Mucosa of gallbladder (tissue), 1 donor: ENCODE results near the gene TXN2. TPM values are rescaled to one million over a fixed set of nuclear protein-coding genes. Genes with fewer than 3 reads are reported as not detected.
"Not testable (repeated sequence)": the region's sequence is repeated elsewhere in the genome, so short reads cannot be mapped to it uniquely, and the experiment has no call there.

Experiments used
- DNase-seq: peaks from one replicate; pipeline ENCODE4 v3.0.0-alpha.2; 2020; ENCODE audit warnings: low spot score
- total RNA-seq: library from RNA; stranded (reverse); gene quantifications from one replicate; pipeline ENCODE4 v1.2.1, GENCODE V29; 2021
- donor health status: DM: no; HTN: no; CAD: no.

The TXN2 gene
- 81.6 TPM for total RNA-seq

- peak; percentile 96 for DNase-seq
Measured at GRCh38 chr22:36481393-36482168, at the start of gene TXN2. Gene TXN2 (minus strand): TSS chr22:36481640. CDS start chr22:36480837, 803 bp downstream.

DNA sequence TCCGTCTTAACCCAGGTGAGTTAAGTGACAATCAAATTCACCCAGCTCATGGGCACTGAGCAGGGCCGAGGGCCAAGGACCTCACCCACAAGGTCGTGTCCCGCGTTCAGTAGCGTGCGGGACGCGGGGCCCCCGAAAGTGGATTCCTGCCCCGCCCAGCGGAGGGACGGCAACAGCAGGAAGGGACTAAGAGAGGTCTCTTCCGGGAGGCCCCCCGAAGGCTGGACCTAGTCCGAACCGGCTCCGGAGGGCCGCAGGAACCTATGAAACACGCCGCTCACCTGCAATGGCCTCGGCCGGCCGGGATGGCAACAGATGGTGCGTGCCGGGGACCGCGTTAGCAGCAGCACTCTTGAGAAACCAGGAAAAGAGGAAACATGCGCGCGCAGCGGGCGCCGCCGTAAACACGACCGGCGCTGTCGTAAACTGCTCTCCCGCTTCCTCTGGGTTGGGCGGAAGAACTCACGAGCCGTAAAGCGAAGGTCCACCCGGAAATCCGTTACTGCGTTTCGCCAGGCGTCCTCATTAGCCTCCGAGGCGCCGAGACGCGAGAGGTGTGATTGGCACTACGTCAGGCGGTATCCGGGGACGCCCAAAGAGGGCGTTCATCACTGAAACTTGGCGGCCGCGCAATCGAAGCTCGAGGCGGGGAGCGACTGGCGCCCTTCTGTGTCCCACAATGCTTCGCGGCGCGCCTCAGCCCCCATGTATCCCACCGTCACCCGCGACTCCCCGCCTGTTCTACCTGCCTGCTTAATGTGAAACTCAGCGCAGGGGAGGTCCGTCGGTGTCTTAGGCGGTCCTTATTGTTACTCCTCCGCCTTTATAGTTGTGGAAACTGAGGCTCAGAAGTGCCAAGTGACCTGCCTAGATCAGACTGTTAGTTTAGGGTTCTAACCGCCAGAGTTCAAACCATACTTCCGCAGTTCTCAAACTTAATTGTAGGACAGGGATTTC lies 47.6 kb upstream of the TXN2 start, which contains the start of gene EIF3D:
Gene EIF3D, minus strand, starts transcription at position 372 of the 957 bp plus-strand sequence. CDS start 3,045 bp downstream, outside the sequence.
- peak; percentile 99 for DNase-seq

DNA sequence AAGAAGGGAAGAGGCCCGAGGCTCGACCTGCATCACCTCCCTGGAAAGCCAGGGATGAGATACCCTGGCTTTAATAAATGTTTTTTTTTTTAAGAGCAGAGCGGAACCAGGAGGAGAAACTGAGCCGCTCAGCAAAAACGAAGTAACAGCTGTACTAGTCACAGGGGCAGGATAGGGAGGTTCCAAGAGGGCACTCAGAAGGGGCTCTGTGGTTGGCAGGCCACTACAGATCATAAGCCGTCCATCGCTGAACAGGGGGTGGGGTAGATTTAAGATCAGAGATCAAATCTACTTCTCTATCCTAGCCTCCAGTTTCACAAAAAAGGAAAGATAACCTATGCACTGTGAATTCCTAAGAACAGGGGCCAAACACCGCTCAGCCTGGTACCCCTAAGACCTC lies 46.9 kb upstream of the TXN2 start:
- no peak for DNase-seq

GRCh38 chr22:36522662-36523061 lies 41.2 kb upstream of the TXN2 start:
- no peak for DNase-seq

GRCh38 chr22:36520423-36520822 lies 39.0 kb upstream of the TXN2 start:
- no peak for DNase-seq

- not testable (repeated sequence) for DNase-seq
Measured at GRCh38 chr22:36519906-36520305, 38.5 kb upstream of the TXN2 start.

- DNase-seq: no peak
Measured at GRCh38 chr22:36514766-36515165, 33.3 kb upstream of the TXN2 start.

DNA sequence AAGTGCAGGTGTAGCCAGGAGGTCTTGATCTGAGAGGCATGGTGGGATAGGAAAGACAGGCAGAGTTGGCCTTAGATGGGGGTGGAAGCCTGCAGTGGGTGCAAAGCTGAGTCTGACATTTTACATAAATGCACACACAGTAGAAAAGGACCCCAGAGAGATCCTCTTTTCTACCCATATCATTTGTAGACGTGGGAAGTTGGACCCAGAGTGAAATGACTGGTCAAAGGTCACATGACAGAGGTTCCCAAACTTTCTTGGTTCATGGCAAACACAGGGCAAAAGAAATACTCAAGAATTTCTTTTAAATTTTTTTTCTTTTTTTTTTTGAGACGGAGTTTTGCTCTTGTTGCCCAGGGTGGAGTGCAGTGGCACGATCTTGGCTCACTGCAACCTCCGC lies 31.6 kb upstream of the TXN2 start:
- no peak for DNase-seq

DNA sequence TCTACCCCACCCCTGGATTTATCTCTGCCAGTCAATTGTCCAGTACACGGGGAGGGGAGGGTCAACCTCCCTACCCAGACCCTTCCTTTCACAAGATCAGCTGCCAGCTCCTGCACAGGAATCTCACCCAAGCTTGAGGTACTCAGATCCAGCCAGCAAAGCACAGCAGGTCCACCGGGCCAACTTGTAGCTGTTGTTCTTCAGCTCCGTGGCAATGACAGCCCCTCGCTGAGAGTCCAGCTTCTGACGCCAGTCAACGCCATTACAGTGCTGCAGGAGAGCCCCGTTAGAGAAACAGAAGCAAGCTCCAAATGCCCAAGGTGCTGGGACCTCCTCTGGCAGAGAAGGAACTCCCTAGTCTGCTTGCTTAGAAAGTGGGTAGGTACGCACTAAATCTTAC lies 30.9 kb upstream of the TXN2 start:
- no peak for DNase-seq

- peak; percentile 35 for DNase-seq
Measured at GRCh38 chr22:36510966-36511881, 29.8 kb upstream of the TXN2 start.

DNA sequence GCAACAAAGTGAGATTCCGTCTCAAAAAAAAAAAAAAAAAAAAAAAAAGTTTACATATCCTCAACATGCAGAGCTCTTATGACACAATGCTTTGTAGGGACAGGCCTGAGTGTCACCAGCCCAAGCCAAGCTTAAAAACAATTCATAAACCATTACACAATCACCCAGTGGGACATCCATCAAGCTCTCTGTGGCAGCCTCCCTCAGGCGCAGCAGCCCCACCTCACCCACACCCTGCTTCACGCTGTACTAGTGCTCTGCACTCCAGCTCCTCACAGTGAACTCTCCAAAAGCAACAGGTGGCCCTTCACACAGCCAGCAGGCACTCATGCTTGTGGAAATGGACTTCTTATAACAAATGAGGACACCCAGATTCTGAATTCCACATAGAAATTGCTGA lies 28.9 kb upstream of the TXN2 start:
- DNase-seq: no peak

GRCh38 chr22:36507518-36508010 lies 26.1 kb upstream of the TXN2 start:
- DNase-seq: no peak

DNA sequence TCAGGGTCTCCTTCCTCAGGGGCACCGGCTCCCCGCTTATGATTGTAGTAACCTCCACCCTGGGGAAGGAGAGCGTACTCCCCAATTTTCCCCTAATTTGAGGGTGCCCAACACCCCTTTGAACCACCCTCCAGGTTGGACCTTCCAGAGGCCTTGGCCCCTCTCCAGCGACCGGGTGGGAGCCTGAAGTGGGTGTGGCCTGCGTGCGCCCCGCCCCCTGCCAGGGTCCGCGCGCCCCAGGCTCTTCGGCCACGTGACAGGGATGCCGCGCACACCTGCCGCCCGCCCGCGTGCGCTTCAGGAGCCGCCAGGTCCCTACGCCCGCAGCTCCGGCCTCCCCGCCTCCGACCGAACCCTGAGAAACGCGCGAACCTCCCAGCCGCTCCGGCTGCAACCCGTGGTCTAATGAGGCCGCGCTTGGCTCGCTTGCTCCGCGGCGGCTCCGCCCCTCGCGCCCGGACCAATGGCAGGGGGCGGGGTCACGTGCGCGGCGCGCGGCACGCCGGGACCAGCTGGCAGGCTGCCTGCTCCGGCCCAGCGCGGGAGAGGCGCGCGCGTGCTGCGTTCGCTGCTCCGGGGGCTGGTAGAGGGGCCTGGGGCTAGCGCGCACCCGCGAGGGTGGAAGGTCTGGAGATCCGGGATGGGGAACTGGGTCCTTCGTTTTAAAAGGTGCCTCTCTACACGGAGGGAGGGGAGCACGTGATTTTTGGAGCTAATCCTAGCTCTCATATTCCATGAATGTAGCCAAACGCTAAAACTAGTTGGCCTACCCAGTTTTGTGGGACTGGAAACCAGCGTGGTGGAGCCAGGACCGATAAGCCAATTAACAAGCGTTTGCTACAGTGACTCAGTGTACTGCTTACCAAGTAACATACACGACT lies 25.4 kb upstream of the TXN2 start, which contains the start of gene FOXRED2:
Gene FOXRED2, minus strand, starts transcription at position 404 of the 881 bp plus-strand sequence. CDS start 618 bp downstream, outside the sequence.
- peak; percentile 91 for DNase-seq

GRCh38 chr22:36505998-36506635 lies 24.7 kb upstream of the TXN2 start:
- DNase-seq: no peak

DNA sequence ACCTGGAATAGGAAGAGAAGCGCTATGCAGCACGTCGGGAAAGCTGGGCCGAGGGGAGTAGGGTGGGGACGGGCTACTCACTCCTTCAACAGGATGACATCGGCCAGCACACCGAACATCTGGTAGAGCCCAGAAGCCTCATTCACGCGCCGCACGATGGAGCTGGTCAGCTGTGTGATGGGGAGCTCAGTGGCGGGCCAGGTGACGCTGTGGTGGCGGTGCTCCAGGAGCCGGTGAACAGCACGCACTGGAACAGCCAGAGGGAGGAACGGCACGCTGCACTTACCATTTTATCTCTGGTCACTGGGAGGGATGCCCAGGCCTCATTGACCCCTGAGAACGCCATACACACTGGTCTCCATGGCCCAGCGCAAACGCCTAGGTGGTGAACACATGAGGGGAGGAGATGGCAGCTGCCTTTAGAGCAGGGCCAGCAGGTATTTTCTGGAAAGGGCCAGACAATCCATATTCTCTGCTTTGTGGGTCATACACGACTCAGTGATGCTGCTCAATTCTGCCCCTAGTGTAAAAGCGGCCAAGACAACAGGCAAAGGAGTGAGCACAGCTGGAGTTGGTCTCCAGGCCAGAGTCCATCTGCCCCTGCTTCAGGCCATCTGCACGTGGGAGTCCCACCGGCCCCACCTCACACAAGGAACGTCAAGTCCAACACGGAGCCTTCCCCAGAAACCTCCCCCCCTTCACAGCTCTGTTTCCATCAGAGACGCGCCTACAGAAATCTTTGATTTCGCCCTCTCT lies 16.6 kb upstream of the TXN2 start:
- DNase-seq: no peak

- DNase-seq: peak; percentile 40
Measured at GRCh38 chr22:36493690-36494110, 12.3 kb upstream of the TXN2 start.

DNA sequence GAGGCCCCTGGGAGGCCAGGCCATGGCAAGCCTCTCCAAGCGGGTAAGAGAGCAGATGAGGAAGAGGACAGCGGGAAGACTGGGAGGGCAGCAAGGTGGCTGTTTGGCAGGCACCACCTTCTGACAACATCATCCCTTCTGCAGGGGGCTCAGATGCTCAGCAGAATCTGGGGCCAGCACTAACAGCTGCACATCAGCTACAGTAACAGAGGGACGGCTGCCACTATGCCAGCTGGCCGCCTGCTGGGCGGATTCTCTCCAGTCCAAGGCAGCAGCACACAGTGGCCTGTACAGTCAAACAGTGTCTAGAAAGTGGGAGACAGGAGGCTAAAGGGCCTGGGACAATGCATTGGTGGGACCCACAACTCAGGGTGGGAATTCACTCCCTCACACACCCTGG lies 10.7 kb upstream of the TXN2 start:
- DNase-seq: no peak

- DNase-seq: no peak
Measured at GRCh38 chr22:36491155-36491554, 9.7 kb upstream of the TXN2 start.
